ENCODE data around the gene NPHS1. TPM values are rescaled to one million over a fixed set of nuclear protein-coding genes. Genes with fewer than 3 reads are reported as not detected.

The NPHS1 gene
- total RNA-seq, 1 experiment from 2014 or later: not detected

DNA sequence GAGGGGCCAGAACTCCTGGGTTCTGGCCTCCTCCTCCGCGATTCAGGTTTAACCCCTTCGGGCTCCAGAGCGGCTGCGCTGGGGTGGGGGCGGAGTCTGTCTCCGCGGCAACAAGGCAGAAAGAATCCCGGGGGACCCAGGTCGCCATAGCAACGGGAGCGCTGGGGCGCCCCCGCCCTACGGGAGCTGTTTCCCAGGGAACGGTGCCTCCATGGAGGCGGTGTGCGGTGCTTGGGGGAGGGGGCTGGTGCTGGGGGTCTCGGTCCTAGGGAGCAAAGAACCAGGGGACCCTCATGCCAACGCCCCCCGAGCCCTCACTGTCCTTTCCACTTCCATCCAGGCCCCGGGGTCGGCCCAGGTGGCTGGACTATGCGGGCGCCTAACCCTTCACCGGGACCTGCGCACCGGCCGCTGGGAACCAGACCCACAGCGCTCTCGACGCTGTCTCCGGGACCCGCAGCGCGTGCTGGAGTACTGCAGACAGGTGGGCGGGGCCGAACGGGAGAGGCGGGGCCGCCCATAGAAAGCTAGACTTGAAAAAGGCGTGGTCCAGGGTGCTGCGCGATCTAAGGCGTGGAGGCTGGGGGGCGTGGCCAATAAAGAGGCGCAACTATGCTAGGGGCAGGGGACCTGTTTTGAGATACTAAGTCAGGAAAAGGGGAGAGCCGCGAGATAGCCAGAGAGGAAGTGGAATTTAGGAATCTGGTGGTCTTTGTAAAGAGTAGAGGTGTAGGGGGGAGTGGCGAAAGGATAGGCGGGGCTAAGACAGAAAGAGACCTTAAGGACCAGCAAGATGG, 17.2 kb upstream of the NPHS1 start:
- intact Hi-C loops (cut with micrococcal nuclease): no loop called here
- Histone ChIP-seq H3K9ac (ENCODE audit: low read length) (no peak overlapping the region), H2AFZ (ENCODE audit: low read length) (peak overlapping the region; percentile 71), H3F3A (ENCODE audit: low read length, unreplicated experiment) (no peaks in the 10 kb centered on the region), H3K9me3 (ENCODE audit: low read length) (no peaks in the 10 kb centered on the region), H3K27me3 (ENCODE audit: low read length) (no peaks in the 10 kb centered on the region), H3K4me2 (ENCODE audit: low read length) (peak overlapping the region; percentile 84), H3K9me2 (replicated peaks; ENCODE audit: low read length) (no peaks in the 10 kb centered on the region), H3K27ac (ENCODE audit: low read length) (no peak overlapping the region), H3K36me3 (ENCODE audit: low read depth, low read length) (no peaks in the 10 kb centered on the region), H3K4me3 (ENCODE audit: low read length) (peak overlapping the region; percentile 59; the same call in 1 of the 2 replicates), H4K20me1 (ENCODE audit: low read length) (no peaks in the 10 kb centered on the region), H3K79me2 (ENCODE audit: low read length) (no peaks in the 10 kb centered on the region), H3K4me1 (ENCODE audit: insufficient read depth, low read length) (peaks cover 7% of the 10 kb centered on the region; the same call in 1 of the 2 replicates)
- no TSS peak for BruUV-seq (replicated peaks)
- ChIA-PET POLR2A (ENCODE audit: unreplicated experiment) (no interaction called here), CTCF (no interaction called here)
- DNase-seq: peak; percentile 81
- TF ChIP-seq, protein P1, sequence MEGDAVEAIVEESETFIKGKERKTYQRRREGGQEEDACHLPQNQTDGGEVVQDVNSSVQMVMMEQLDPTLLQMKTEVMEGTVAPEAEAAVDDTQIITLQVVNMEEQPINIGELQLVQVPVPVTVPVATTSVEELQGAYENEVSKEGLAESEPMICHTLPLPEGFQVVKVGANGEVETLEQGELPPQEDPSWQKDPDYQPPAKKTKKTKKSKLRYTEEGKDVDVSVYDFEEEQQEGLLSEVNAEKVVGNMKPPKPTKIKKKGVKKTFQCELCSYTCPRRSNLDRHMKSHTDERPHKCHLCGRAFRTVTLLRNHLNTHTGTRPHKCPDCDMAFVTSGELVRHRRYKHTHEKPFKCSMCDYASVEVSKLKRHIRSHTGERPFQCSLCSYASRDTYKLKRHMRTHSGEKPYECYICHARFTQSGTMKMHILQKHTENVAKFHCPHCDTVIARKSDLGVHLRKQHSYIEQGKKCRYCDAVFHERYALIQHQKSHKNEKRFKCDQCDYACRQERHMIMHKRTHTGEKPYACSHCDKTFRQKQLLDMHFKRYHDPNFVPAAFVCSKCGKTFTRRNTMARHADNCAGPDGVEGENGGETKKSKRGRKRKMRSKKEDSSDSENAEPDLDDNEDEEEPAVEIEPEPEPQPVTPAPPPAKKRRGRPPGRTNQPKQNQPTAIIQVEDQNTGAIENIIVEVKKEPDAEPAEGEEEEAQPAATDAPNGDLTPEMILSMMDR (conservative IDR thresholded peaks at IDR 0.05; ENCODE audit: low read depth, low read length): no peak
- TF ChIP-seq EZH2phosphoT487 (IDR thresholded peaks at IDR 0.05; ENCODE audit: borderline replicate concordance, low read length): no peak
- TF ChIP-seq EZH2 (IDR thresholded peaks at IDR 0.05; ENCODE audit: low read length, unreplicated experiment): no peak
- ATAC-seq: peak; percentile 83

DNA sequence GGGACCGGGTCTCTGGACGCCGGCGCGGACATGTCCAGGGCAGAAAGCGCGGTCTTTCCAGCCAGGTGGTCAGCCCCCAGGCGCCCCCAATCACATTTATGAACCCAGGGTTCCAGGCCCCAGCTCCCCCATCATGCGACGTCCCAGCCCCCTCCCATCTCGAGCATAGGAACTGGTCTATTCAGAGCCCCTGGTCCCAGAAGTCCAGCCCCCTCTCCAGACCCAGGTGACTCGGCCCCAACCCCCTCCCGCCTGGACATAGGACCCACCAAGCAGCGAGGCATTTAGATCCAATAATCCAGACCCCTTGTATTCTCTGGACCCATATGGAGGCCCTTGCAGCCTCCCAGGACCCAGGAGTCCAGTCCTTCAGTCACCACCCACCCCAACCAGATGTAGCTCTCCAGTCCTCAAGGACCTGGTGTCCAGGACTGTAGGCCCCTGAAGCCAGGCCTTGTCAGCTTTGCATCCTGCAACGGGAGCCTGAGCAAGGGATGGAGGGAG, 16.6 kb upstream of the NPHS1 start:
- 0 out of 2 replicates have a peak overlapping the region, but pooled peaks have one; percentile 6 for H3K9ac ChIP-seq (ENCODE audit: low read length)
- CTCF ChIA-PET: no interaction called here
- no TSS peak for BruUV-seq (replicated peaks)

More for the DNA sequence above, 16.6 kb upstream of the NPHS1 start:
- H3F3A ChIP-seq (ENCODE audit: low read length, unreplicated experiment): no peaks in the 10 kb centered on the region
- POLR2A ChIA-PET (ENCODE audit: unreplicated experiment): no interaction called here
- DNase-seq (no peak), ATAC-seq (peak; percentile 27)
- peak overlapping the region; percentile 59 for H3K4me3 ChIP-seq (ENCODE audit: low read length)
- H3K79me2 ChIP-seq (ENCODE audit: low read length): no peaks in the 10 kb centered on the region
- H3K9me3 ChIP-seq (ENCODE audit: low read length): no peaks in the 10 kb centered on the region
- H3K27ac ChIP-seq (ENCODE audit: low read length): no peak overlapping the region
- peaks cover 7% of the 10 kb centered on the region; the same call in 1 of the 2 replicates for H3K4me1 ChIP-seq (ENCODE audit: insufficient read depth, low read length)
- no peaks in the 10 kb centered on the region for H3K36me3 ChIP-seq (ENCODE audit: low read depth, low read length)
- TF ChIP-seq EZH2 (IDR thresholded peaks at IDR 0.05; ENCODE audit: low read length, unreplicated experiment): no peak
- TF ChIP-seq, protein P1 (conservative IDR thresholded peaks at IDR 0.05; ENCODE audit: low read depth, low read length): no peak
- TF ChIP-seq EZH2phosphoT487 (IDR thresholded peaks at IDR 0.05; ENCODE audit: borderline replicate concordance, low read length): no peak
- intact Hi-C loops (cut with micrococcal nuclease): no loop called here
- peak overlapping the region; percentile 71 for H2AFZ ChIP-seq (ENCODE audit: low read length)
- H3K27me3 ChIP-seq (ENCODE audit: low read length): no peaks in the 10 kb centered on the region
- no peaks in the 10 kb centered on the region for H3K9me2 ChIP-seq (replicated peaks; ENCODE audit: low read length)
- H4K20me1 ChIP-seq (ENCODE audit: low read length): no peaks in the 10 kb centered on the region
- H3K4me2 ChIP-seq (ENCODE audit: low read length): peak overlapping the region; percentile 84

All from PC-3 (cell line).